ENCODE results near the gene AGMO.

AGMO gene

GRCh38 chr7:15561835-15562234 lies at the start of gene AGMO:
Gene AGMO (minus strand): TSS chr7:15562015.
- FAIRE-seq (peak; percentile 67), DNase-seq (ENCODE audit: insufficient read length, low spot score) (no peak)
- TF ChIP-seq POLR2A (IDR thresholded peaks at IDR 0.05; ENCODE audit: low read depth, low read length) = no peak

- TF ChIP-seq POLR2A (IDR thresholded peaks at IDR 0.05; ENCODE audit: low read depth, low read length) = no peak
- FAIRE-seq (no peak), DNase-seq (ENCODE audit: insufficient read length, low spot score) (no peak)
Observed at GRCh38 chr7:15610503-15610902, 48.7 kb upstream of the AGMO start.

- DNase-seq (ENCODE audit: insufficient read length, low spot score) (no peak), FAIRE-seq (no peak)
- no peak for TF ChIP-seq POLR2A (IDR thresholded peaks at IDR 0.05; ENCODE audit: low read depth, low read length)
Observed at GRCh38 chr7:15609287-15609686, 47.5 kb upstream of the AGMO start.

DNA sequence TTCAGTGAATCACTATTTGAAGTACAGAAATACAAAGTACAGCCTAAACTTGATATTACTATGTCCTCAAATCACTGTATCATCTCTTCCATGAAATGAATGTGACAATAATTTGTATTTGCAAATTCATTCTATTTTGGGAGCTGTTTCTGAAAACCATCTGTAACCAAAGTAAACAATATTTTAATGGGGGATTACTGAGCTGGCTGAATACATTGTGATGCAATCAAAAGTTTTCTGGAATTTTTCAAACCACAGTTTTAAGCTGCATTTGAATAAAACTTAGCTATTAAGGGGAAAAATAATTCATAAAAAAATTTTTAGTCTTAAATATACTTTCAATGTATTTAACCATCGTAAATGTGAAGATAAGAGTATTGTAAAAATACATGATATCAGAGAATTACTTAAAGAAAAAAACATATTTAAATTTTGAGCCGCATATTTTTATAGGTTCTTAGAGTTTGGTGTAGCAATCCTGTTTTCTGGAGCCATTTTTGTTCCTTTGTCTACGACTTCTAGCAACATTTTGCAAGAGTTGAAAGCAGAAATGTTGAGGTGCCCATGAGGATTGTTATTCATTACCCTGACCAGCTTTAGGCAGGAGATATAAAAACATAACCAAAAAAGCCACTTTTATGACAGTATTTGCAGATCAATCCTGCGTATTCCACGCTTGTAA lies 45.9 kb upstream of the AGMO start:
- FAIRE-seq = no peak
- TF ChIP-seq POLR2A (IDR thresholded peaks at IDR 0.05; ENCODE audit: low read depth, low read length) = no peak
- DNase-seq (ENCODE audit: insufficient read length, low spot score) = no peak

DNA sequence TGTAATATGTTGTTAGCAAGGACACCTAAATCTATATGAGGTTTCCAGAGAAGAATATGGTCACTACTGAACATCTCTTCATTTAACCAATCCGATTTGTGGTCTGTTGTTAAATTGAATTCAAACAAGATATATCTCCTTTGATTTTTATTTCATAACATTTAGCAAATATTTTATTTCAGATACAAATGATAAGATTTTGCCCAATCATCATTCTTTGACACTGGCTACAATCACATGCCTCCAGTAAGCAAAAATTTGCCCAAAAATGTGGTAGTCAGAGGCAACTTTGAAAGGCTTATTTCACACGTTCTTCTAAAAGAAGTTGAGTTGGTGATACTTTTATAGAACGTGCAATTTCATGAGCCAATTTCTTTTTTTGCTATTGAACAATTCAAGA lies 44.7 kb upstream of the AGMO start:
- FAIRE-seq (peak; percentile 70), DNase-seq (ENCODE audit: insufficient read length, low spot score) (no peak)
- no peak for TF ChIP-seq POLR2A (IDR thresholded peaks at IDR 0.05; ENCODE audit: low read depth, low read length)

DNA sequence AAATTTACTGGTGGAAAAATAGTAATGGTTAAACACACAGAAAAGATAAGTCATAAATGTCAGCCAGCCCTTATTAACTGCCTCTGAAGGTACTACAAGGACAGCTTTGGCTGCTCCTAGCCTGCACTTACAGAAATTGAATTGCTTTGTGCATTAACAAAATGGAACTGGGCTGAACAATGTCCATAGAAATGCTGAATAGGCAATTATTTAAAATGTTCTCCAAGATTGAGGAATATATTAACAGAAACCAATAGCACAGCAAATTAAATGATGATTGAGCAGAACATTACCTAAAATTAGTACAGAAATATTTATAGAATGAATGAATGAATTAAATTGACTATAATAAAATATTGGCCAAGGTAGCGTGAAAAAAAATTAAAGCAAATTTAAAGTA lies 42.4 kb upstream of the AGMO start:
- DNase-seq (ENCODE audit: insufficient read length, low spot score) = no peak
- TF ChIP-seq POLR2A (IDR thresholded peaks at IDR 0.05; ENCODE audit: low read depth, low read length) = no peak
- FAIRE-seq = peak; percentile 27

DNA sequence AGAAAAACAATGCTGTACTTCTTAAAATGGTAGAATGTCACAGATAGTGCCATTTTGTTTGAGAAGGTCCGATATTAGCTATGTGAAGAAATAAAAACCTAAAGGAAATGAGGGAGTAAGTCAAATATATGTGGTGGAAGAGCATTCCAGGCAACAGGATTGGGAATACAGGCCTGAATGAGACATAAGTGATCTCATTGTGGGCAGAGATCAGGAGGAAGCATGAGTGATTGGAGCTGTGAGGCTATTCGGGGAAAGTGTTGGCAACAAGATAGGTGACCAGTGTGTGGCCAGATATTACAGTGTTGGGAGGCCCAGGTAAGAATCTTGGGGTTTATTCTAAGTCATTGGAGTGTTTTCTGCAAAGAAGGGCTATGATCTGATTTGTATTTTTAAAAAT lies 41.3 kb upstream of the AGMO start:
- FAIRE-seq (peak; percentile 60), DNase-seq (ENCODE audit: insufficient read length, low spot score) (no peak)
- TF ChIP-seq POLR2A (IDR thresholded peaks at IDR 0.05; ENCODE audit: low read depth, low read length) = no peak

DNA sequence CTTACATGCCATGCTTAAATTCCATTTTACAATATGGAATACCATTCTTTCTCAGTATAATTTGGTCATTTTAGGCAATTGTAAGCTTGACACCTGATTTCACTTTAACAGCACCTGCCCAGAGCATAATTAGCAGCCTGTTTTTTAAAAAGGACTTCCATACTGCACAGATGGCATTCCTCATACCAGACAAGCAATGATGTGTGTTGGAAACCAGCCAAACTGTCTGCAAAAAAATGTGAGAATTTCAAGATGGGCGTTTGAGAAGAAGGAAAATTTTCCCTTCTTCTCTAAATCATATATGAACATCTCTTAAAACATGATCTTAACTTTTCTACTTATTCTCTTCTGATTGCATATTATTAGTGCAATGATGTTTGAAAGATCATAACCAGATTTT lies 40.4 kb upstream of the AGMO start:
- no peak for FAIRE-seq
- TF ChIP-seq POLR2A (IDR thresholded peaks at IDR 0.05; ENCODE audit: low read depth, low read length) = no peak
- DNase-seq (ENCODE audit: insufficient read length, low spot score) = no peak

DNA sequence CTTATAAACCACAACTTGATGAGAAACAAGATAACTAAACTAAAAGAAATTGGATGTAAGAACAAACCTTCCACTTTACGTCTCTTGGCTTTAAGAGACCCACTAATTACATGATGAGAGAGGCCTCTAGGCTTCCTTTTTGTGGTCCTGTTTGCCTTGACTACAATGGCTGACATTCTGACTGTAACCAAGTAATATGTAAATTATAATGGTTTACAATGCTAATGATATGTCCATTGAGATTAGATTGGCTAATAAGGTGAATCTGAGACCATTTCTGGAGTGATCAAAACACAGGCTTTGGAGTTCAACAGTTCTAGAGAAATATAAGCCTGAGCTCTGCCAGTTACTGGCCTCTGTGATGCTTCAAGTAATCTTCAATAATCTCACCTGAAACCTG lies 39.4 kb upstream of the AGMO start:
- DNase-seq (ENCODE audit: insufficient read length, low spot score) (no peak), FAIRE-seq (no peak)
- TF ChIP-seq POLR2A (IDR thresholded peaks at IDR 0.05; ENCODE audit: low read depth, low read length) = no peak

- no peak for FAIRE-seq
- no peak for DNase-seq (ENCODE audit: insufficient read length, low spot score)
- TF ChIP-seq POLR2A (IDR thresholded peaks at IDR 0.05; ENCODE audit: low read depth, low read length) = no peak
Observed at GRCh38 chr7:15600298-15600697, 38.5 kb upstream of the AGMO start.

- FAIRE-seq = peak; percentile 20
- DNase-seq (ENCODE audit: insufficient read length, low spot score) = no peak
Observed at GRCh38 chr7:15594461-15594860, 32.6 kb upstream of the AGMO start.

DNA sequence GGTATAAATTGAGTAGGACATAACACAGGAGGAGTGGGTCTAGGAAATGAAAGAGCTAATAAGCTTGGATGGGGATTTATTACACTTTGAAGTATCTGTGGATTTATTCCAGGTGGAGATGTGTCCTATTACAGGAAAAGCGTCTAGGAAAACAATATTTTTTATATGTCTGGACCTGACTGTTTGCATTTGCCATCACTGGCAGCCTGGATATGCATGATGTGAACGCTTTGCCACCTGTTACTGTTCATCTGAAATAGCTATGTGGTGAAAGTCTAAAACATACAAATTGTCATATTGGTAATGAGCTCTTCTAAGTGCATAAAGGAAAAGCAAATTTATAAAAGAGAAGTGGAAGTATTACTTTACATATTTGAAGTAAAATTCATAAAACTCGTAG lies 31.6 kb upstream of the AGMO start:
- FAIRE-seq (peak; percentile 20), DNase-seq (ENCODE audit: insufficient read length, low spot score) (no peak)
- no peak for TF ChIP-seq POLR2A (IDR thresholded peaks at IDR 0.05; ENCODE audit: low read depth, low read length)

More at GRCh38 chr7:15594461-15594860, 32.6 kb upstream of the AGMO start:
- TF ChIP-seq POLR2A (IDR thresholded peaks at IDR 0.05; ENCODE audit: low read depth, low read length) = no peak

DNA sequence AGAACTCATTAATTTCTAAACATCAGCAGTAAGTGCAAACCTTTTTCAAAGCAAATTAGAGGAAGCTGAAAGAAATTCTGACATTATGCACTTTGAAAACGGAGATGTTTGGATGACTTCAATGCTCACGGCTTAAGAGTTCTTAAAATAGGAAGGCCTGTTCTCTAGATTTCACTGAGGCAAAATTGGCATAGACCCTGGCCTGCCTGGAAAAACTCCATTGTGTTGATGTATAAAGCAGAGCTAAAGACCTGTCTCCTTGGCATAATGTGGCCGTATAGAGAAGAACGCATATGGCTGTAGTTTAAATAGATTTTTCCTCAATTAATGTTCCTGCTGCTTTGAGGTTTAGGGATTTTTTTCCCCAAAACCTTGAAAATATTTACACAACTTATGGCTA lies 24.5 kb upstream of the AGMO start:
- FAIRE-seq (no peak), DNase-seq (ENCODE audit: insufficient read length, low spot score) (no peak)
- TF ChIP-seq POLR2A (IDR thresholded peaks at IDR 0.05; ENCODE audit: low read depth, low read length) = no peak

DNA sequence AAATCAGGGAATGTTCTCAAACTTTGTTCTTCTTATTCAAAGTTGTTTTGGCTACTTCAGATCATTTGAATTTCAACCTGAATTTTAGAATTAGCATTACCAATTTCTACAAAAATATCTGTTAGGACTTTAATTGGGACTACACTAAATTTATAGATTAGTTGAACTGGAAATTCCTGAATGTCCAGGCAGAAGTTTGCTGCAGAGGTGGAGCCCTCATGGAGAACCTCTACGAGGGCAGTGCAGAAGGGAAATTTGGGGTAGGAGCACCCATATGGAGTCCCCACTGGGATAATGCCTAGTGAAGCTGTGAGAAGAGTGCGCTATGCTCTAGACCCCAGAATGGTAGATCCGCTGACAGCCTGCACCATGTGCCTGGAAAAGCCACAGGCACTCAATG lies 22.8 kb upstream of the AGMO start:
- no peak for FAIRE-seq
- TF ChIP-seq POLR2A (IDR thresholded peaks at IDR 0.05; ENCODE audit: low read depth, low read length) = no peak

GRCh38 chr7:15582773-15583172 lies 21.0 kb upstream of the AGMO start:
- DNase-seq (ENCODE audit: insufficient read length, low spot score) (no peak), FAIRE-seq (no peak)
- TF ChIP-seq POLR2A (IDR thresholded peaks at IDR 0.05; ENCODE audit: low read depth, low read length) = no peak

More for the DNA sequence above, 22.8 kb upstream of the AGMO start:
- no peak for DNase-seq (ENCODE audit: insufficient read length, low spot score)
